Natural killer cell (primary cell): Measurements from ENCODE around the gene SELENOF. TPM values are rescaled to one million over a fixed set of nuclear protein-coding genes. Genes with fewer than 3 reads are reported as not detected.

Experiments used
- ATAC-seq, 3 donors: fragments of 150-1000 bp in 2 of 3; fragments of 200-7000 bp in 1 of 3; cut with Tn5 transposase; 1 replicate in 1 of 3; 2 replicates in 2 of 3; pipeline ENCODE4 v1.10.0; 2021; ENCODE audit warnings: mild to moderate bottlenecking in 2 of 3, moderate library complexity in 2 of 3
- DNase-seq, 2 donors: peaks; one replicate each; pipeline versions ENCODE4 v3.0.0 to v3.0.0-alpha.2; 2013 to 2021; ENCODE audit warnings: mixed read lengths in 1 of 2
- H3K27ac ChIP-seq: one replicate; pipeline ENCODE4 v1.5.1; 2013; ENCODE audit warnings: mild to moderate bottlenecking, low read length
- H3K27me3 ChIP-seq: one replicate; pipeline ENCODE4 v1.6.1; 2013; ENCODE audit warnings: low read length; ENCODE audit not compliant: control insufficient read depth, insufficient read depth
- H3K36me3 ChIP-seq: one replicate; pipeline ENCODE4 v1.6.1; 2013; ENCODE audit warnings: low read length; ENCODE audit not compliant: control insufficient read depth, insufficient read depth
- H3K4me1 ChIP-seq: one replicate; pipeline ENCODE4 v1.6.1; 2013; ENCODE audit warnings: low read length; ENCODE audit not compliant: control insufficient read depth, insufficient read depth
- H3K4me3 ChIP-seq: one replicate; pipeline ENCODE4 v1.5.1; 2013; ENCODE audit warnings: low read length
- H3K9me3 ChIP-seq: one replicate; pipeline ENCODE4 v1.6.1; 2013; ENCODE audit warnings: low read length; ENCODE audit not compliant: control insufficient read depth, insufficient read depth
- H3K27ac Mint-ChIP-seq, 2 donors: one replicate each; pipeline ENCODE4 v1.8.0; 2022; ENCODE audit warnings: mild to moderate bottlenecking in 2 of 2, mixed read lengths in 2 of 2, moderate library complexity in 1 of 2
- H3K27me3 Mint-ChIP-seq, 2 donors: one replicate each; pipeline ENCODE4 v1.8.0; 2022; ENCODE audit warnings: low read depth in 2 of 2, mixed read lengths in 2 of 2
- H3K36me3 Mint-ChIP-seq: one replicate; pipeline ENCODE4 v1.8.0; 2022; ENCODE audit warnings: mixed read lengths
- H3K4me1 Mint-ChIP-seq, 2 donors: one replicate each; pipeline ENCODE4 v1.8.0; 2022; ENCODE audit warnings: mixed read lengths in 2 of 2
- H3K4me3 Mint-ChIP-seq: one replicate; pipeline ENCODE4 v1.8.0; 2022; ENCODE audit warnings: mild to moderate bottlenecking, moderate library complexity, mixed read lengths
- H3K9me3 Mint-ChIP-seq, 2 donors: one replicate each; pipeline ENCODE4 v1.8.0; 2022; ENCODE audit warnings: mixed read lengths in 2 of 2
- CTCF ChIP-seq: fragments of 200-600 bp; IDR thresholded peaks from one replicate; pipeline ENCODE4 v1.8.0; 2022; ENCODE audit warnings: antibody characterized with exemption
- WGBS: methylation state at CpG from one replicate; pipeline ENCODE4 v1.1.7; 2013; ENCODE audit warnings: missing lambda C conversion rate; ENCODE audit not compliant: insufficient coverage; 5-methylcytosine and 5-hydroxymethylcytosine counted together
- intact Hi-C: fragments of 100-400 bp; cut with micrococcal nuclease; formaldehyde crosslinking; loops from one replicate; pipeline ENCODE4 v1.14.2; 2022
- total RNA-seq, 4 donors: library from RNA; stranded (reverse); fragments of 120-200 nt in 1 of 4; gene quantifications; one replicate each; pipeline versions ENCODE4 v1.2.3 to v1.2.4, GENCODE V29; 2013 to 2022

SELENOF gene
- total RNA-seq, 3 donors from 2014 or later (not counting 1 experiment from before 2014, with no cell fraction given), result 124 to 163 (median 137) TPM

GRCh38 chr1:86916752-86917151 lies 2.8 kb upstream of the SELENOF start:
- no peaks in the 10 kb centered on the region for H3K27me3 Mint-ChIP-seq
- no CpG with 5 or more reads among the region's 1 CpG for WGBS
- Histone ChIP-seq H3K9me3 (no peaks in the 10 kb centered on the region), H3K4me1 (peaks cover 9% of the 10 kb centered on the region), H3K36me3 (no peaks in the 10 kb centered on the region), H3K4me3 (no peak overlapping the region), H3K27me3 (no peaks in the 10 kb centered on the region), H3K27ac (no peak overlapping the region)
- H3K4me3 Mint-ChIP-seq, result peak overlapping the region; percentile 46
- H3K4me1 Mint-ChIP-seq, result peaks cover 0 to 14% of the 10 kb centered on the region in 2 donors
- intact Hi-C loops, result loop anchor here (10.0 kb wide), 1 partner anchor 1642 kb away; the partner anchor contains the start of gene BCL10
- H3K9me3 Mint-ChIP-seq, result no peaks in the 10 kb centered on the region
- no peak for DNase-seq
- no peak overlapping the region for H3K27ac Mint-ChIP-seq
- no peak for TF ChIP-seq CTCF
- H3K36me3 Mint-ChIP-seq, result no peaks in the 10 kb centered on the region
- no peak for ATAC-seq

GRCh38 chr1:86915737-86916235 lies 1.9 kb upstream of the SELENOF start:
- DNase-seq (no peak), ATAC-seq (no peak)
- no peak for TF ChIP-seq CTCF
- H3K4me3 Mint-ChIP-seq, result no peak overlapping the region
- Histone ChIP-seq H3K4me1 (peaks cover 9% of the 10 kb centered on the region), H3K27me3 (no peaks in the 10 kb centered on the region), H3K36me3 (no peaks in the 10 kb centered on the region), H3K4me3 (peak overlapping the region; percentile 84), H3K9me3 (no peaks in the 10 kb centered on the region), H3K27ac (no peak overlapping the region)
- intact Hi-C loops, result loop anchor here (10.0 kb wide), 1 partner anchor 1641 kb away; the partner anchor contains the start of gene BCL10
- no peaks in the 10 kb centered on the region for H3K27me3 Mint-ChIP-seq
- H3K9me3 Mint-ChIP-seq, result no peaks in the 10 kb centered on the region
- WGBS, result 11% methylated on average over 14 of the region's 14 CpGs
- no peak overlapping the region for H3K27ac Mint-ChIP-seq
- peaks cover 0 to 24% of the 10 kb centered on the region in 2 donors for H3K4me1 Mint-ChIP-seq
- no peaks in the 10 kb centered on the region for H3K36me3 Mint-ChIP-seq

- Histone ChIP-seq H3K27ac (peak overlapping the region; percentile 68), H3K9me3 (no peaks in the 10 kb centered on the region), H3K27me3 (no peaks in the 10 kb centered on the region), H3K4me3 (peak overlapping the region; percentile 84), H3K4me1 (peaks cover 9% of the 10 kb centered on the region), H3K36me3 (no peaks in the 10 kb centered on the region)
- ATAC-seq (no peak), DNase-seq (peak; percentile 36 to 73)
- Mint-ChIP-seq H3K9me3 (no peaks in the 10 kb centered on the region), H3K36me3 (no peaks in the 10 kb centered on the region), H3K4me1 (peaks cover 0 to 28% of the 10 kb centered on the region in 2 donors), H3K27me3 (no peaks in the 10 kb centered on the region), H3K4me3 (no peak overlapping the region), H3K27ac (no peak overlapping the region)
- WGBS, result under 1% methylated on average over 43 of the region's 43 CpGs
- no peak for TF ChIP-seq CTCF
- intact Hi-C loops, result loop anchor here (1.0 to 10.0 kb wide), 4 partner anchors 211 to 1767 kb away; partner anchors contain the start of genes BCL10, PKN2 and SH3GLB1
These were observed 1.2 kb upstream of the SELENOF start for GRCh38 chr1:86914998-86915736.
